Eye (tissue), 1 donor: ENCODE measurements around the gene ECHS1.
A peak's percentile ranks its signal among the peaks of the same experiment; 100 is the strongest.
"Not testable (repeated sequence)": the region's sequence is repeated elsewhere in the genome, so short reads cannot be mapped to it uniquely, and the experiment has no call there.

Experiments used
- DNase-seq: peaks from one replicate; pipeline ENCODE4 v3.0.0-alpha.2; 2015

ECHS1 gene

GRCh38 chr10:133397938-133398337 lies 24.8 kb upstream of the ECHS1 start:
- no peak for DNase-seq

- no peak for DNase-seq
These were observed 23.0 kb upstream of the ECHS1 start for GRCh38 chr10:133396035-133396624.

GRCh38 chr10:133394801-133395221 lies 21.7 kb upstream of the ECHS1 start:
- DNase-seq: no peak

- peak; percentile 98 for DNase-seq
These were observed 21.0 kb upstream of the ECHS1 start, which contains the start of gene MTG1 for GRCh38 chr10:133394064-133394663. Gene MTG1, plus strand, starts transcription at chr10:133394157. Its CDS starts 64 bp downstream, at chr10:133394221.

- DNase-seq: no peak
These were observed 20.4 kb upstream of the ECHS1 start for GRCh38 chr10:133393401-133394063.

- no peak for DNase-seq
These were observed 18.8 kb upstream of the ECHS1 start for GRCh38 chr10:133391761-133392518.

GRCh38 chr10:133391249-133391635 lies 18.1 kb upstream of the ECHS1 start:
- no peak for DNase-seq

- no peak for DNase-seq
These were observed 17.6 kb upstream of the ECHS1 start for GRCh38 chr10:133390597-133391248.

GRCh38 chr10:133388973-133389818 lies 16.0 kb upstream of the ECHS1 start:
- DNase-seq: no peak

- DNase-seq: no peak
These were observed 15.2 kb upstream of the ECHS1 start for GRCh38 chr10:133388236-133388972.

- not testable (repeated sequence) for DNase-seq
These were observed 13.8 kb upstream of the ECHS1 start for GRCh38 chr10:133386951-133387350.

- no peak for DNase-seq
These were observed 12.1 kb upstream of the ECHS1 start for GRCh38 chr10:133385214-133385613.

GRCh38 chr10:133384071-133384470 lies 10.9 kb upstream of the ECHS1 start:
- DNase-seq: no peak

GRCh38 chr10:133383551-133383950 lies 10.4 kb upstream of the ECHS1 start:
- no peak for DNase-seq

GRCh38 chr10:133381036-133381435 lies 7.9 kb upstream of the ECHS1 start:
- no peak for DNase-seq

- DNase-seq: no peak
These were observed 6.9 kb upstream of the ECHS1 start for GRCh38 chr10:133379801-133380666.

- DNase-seq: peak; percentile 80
These were observed 6.1 kb upstream of the ECHS1 start, which contains the start of gene PAOX for GRCh38 chr10:133379152-133379800. Gene PAOX, plus strand, starts transcription at chr10:133379262. Its CDS starts 55 bp downstream, at chr10:133379317.

- peak; percentile 89 for DNase-seq
These were observed 5.3 kb upstream of the ECHS1 start for GRCh38 chr10:133378251-133379096.
